ENCODE results near the gene EXOC3. TPM values are rescaled to one million over a fixed set of nuclear protein-coding genes. Genes with fewer than 3 reads are reported as not detected.

The EXOC3 gene
- total RNA-seq, 2 experiments from 2014 or later: 31.0 to 58.2 TPM

GRCh38 chr5:443239-444151 is 519 bp downstream of the EXOC3 start:
- H4K20me1 ChIP-seq (ENCODE audit: insufficient read depth, low read length): no peaks in the 10 kb centered on the region
- peak overlapping the region; percentile 3 for H3K27ac ChIP-seq (ENCODE audit: low read depth, low read length, poor library complexity, severe bottlenecking)
- TF ChIP-seq EZH2phosphoT487 (IDR thresholded peaks at IDR 0.05; ENCODE audit: borderline replicate concordance, low read depth, low read length): no peak
- no peak for TF ChIP-seq CTCF (conservative IDR thresholded peaks at IDR 0.05; ENCODE audit: low read length)
- H3K9me3 ChIP-seq (ENCODE audit: low read length): no peaks in the 10 kb centered on the region
- peaks cover 14% of the 10 kb centered on the region; the same call in 1 of the 2 replicates for H3K79me2 ChIP-seq (ENCODE audit: insufficient read depth, low read depth, low read length)
- H3K9me2 ChIP-seq (ENCODE audit: insufficient read depth, low read length): no peaks in the 10 kb centered on the region
- CTCF ChIA-PET (ENCODE audit: unreplicated experiment): no interaction called here
- H3K36me3 ChIP-seq (ENCODE audit: insufficient read depth, low read length): peaks cover 24% of the 10 kb centered on the region
- BruUV-seq (replicated peaks): no TSS peak
- H3K4me2 ChIP-seq (ENCODE audit: low read length): peak overlapping the region; percentile 87
- DNase-seq (ENCODE audit: low spot score): peak; percentile 52
- intact Hi-C loops (cut with micrococcal nuclease; ENCODE audit: unreplicated experiment): no loop called here
- H2AFZ ChIP-seq (ENCODE audit: low read length): no peak overlapping the region; the same call in 1 of the 2 replicates
- H3K4me3 ChIP-seq (ENCODE audit: low read depth, low read length, poor library complexity, severe bottlenecking): peak overlapping the region; percentile 96
- peaks cover 27% of the 10 kb centered on the region for H3K4me1 ChIP-seq (ENCODE audit: insufficient read depth, low read length, poor library complexity, severe bottlenecking)
- POLR2A ChIA-PET: no interaction called here

GRCh38 chr5:444226-444625 is 1.2 kb downstream of the EXOC3 start:
- H3K4me3 ChIP-seq (ENCODE audit: low read depth, low read length, poor library complexity, severe bottlenecking): peak overlapping the region; percentile 96
- peaks cover 14% of the 10 kb centered on the region; the same call in 1 of the 2 replicates for H3K79me2 ChIP-seq (ENCODE audit: insufficient read depth, low read depth, low read length)
- intact Hi-C loops (cut with micrococcal nuclease; ENCODE audit: unreplicated experiment): no loop called here
- H2AFZ ChIP-seq (ENCODE audit: low read length): no peak overlapping the region
- no peaks in the 10 kb centered on the region for H4K20me1 ChIP-seq (ENCODE audit: insufficient read depth, low read length)
- peak overlapping the region; percentile 87 for H3K4me2 ChIP-seq (ENCODE audit: low read length)
- BruUV-seq (replicated peaks): no TSS peak
- no peak overlapping the region for H3K27ac ChIP-seq (ENCODE audit: low read depth, low read length, poor library complexity, severe bottlenecking)
- H3K36me3 ChIP-seq (ENCODE audit: insufficient read depth, low read length): peaks cover 31% of the 10 kb centered on the region
- ChIA-PET CTCF (ENCODE audit: unreplicated experiment) (interaction anchor here (0.5 kb wide), 1 partner anchor 143 kb away, joined by 6 read pairs; no protein-coding TSS in a partner anchor), POLR2A (no interaction called here)
- TF ChIP-seq CTCF (conservative IDR thresholded peaks at IDR 0.05; ENCODE audit: low read length) (no peak), EZH2phosphoT487 (IDR thresholded peaks at IDR 0.05; ENCODE audit: borderline replicate concordance, low read depth, low read length) (no peak)
- H3K9me2 ChIP-seq (ENCODE audit: insufficient read depth, low read length): no peaks in the 10 kb centered on the region
- H3K9me3 ChIP-seq (ENCODE audit: low read length): no peaks in the 10 kb centered on the region
- H3K4me1 ChIP-seq (ENCODE audit: insufficient read depth, low read length, poor library complexity, severe bottlenecking): peaks cover 27% of the 10 kb centered on the region
- DNase-seq (ENCODE audit: low spot score): no peak

DNA sequence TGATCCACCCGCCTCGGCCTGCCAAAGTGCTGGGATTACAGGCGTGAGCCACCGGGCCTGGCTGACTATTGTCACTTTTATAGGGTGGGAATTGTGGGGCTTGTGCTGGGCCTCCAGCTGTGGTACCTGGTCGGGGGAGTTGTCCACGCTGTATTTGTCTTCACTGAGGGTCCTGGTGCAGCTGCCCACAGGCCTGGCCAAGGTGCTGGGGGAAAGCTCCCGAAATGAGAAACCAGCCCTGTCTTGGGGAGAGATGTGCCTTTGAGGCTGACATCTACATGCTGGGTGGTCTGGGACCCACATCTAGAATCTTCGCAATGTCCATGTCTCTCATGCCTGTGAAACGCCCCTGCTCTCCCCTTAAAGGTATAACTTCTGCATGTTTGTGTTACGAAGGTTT is 2.6 kb downstream of the EXOC3 start:
- BruUV-seq (replicated peaks): no TSS peak
- H3K4me2 ChIP-seq (ENCODE audit: low read length): no peak overlapping the region
- H3K27ac ChIP-seq (ENCODE audit: low read depth, low read length, poor library complexity, severe bottlenecking): no peak overlapping the region
- TF ChIP-seq CTCF (conservative IDR thresholded peaks at IDR 0.05; ENCODE audit: low read length): no peak
- no peak for TF ChIP-seq EZH2phosphoT487 (IDR thresholded peaks at IDR 0.05; ENCODE audit: borderline replicate concordance, low read depth, low read length)
- H3K79me2 ChIP-seq (ENCODE audit: insufficient read depth, low read depth, low read length): peaks cover 14% of the 10 kb centered on the region; the same call in 1 of the 2 replicates
- intact Hi-C loops (cut with micrococcal nuclease; ENCODE audit: unreplicated experiment): no loop called here
- H3K4me1 ChIP-seq (ENCODE audit: insufficient read depth, low read length, poor library complexity, severe bottlenecking): peaks cover 22% of the 10 kb centered on the region
- H2AFZ ChIP-seq (ENCODE audit: low read length): no peak overlapping the region
- H3K4me3 ChIP-seq (ENCODE audit: low read depth, low read length, poor library complexity, severe bottlenecking): no peak overlapping the region
- no peaks in the 10 kb centered on the region for H3K9me3 ChIP-seq (ENCODE audit: low read length)
- no peaks in the 10 kb centered on the region for H4K20me1 ChIP-seq (ENCODE audit: insufficient read depth, low read length)
- CTCF ChIA-PET (ENCODE audit: unreplicated experiment): interaction anchor here (1.1 kb wide), 1 partner anchor 166 kb away, joined by 3 read pairs; no protein-coding TSS in a partner anchor
- no peak for DNase-seq (ENCODE audit: low spot score)
- no peaks in the 10 kb centered on the region for H3K9me2 ChIP-seq (ENCODE audit: insufficient read depth, low read length)
- POLR2A ChIA-PET: interaction anchor here (0.6 kb wide), 1 partner anchor 25 kb away, joined by 3 read pairs; no protein-coding TSS in a partner anchor
- peaks cover 45% of the 10 kb centered on the region for H3K36me3 ChIP-seq (ENCODE audit: insufficient read depth, low read length)

Measured in OCI-LY7 (cell line).